Hepatocyte (in vitro differentiated cells): ENCODE measurements around the gene DUSP28. TPM values are rescaled to one million over a fixed set of nuclear protein-coding genes. Genes with fewer than 3 reads are reported as not detected.
"Not testable (repeated sequence)": the region's sequence is repeated elsewhere in the genome, so short reads cannot be mapped to it uniquely, and the experiment has no call there.

ENCODE experiments used
- DNase-seq: peaks from one replicate; pipeline ENCODE4 v3.0.0-alpha.2; 2016; ENCODE audit warnings: low spot score
- H2AFZ ChIP-seq: fragments of 200-600 bp; sonication (generic); 2 replicates; pipeline ENCODE4 v1.6.0; 2016; ENCODE audit warnings: antibody characterized with exemption, mild to moderate bottlenecking
- H3K27ac ChIP-seq: fragments of 200-600 bp; sonication (generic); 2 replicates; pipeline ENCODE4 v1.5.1; 2016; ENCODE audit warnings: mild to moderate bottlenecking
- H3K27me3 ChIP-seq: fragments of 200-600 bp; sonication (generic); 2 replicates; pipeline ENCODE4 v1.6.1; 2016
- H3K36me3 ChIP-seq: fragments of 200-600 bp; sonication (generic); replicated peaks from 2 replicates; pipeline ENCODE4 v1.5.1; 2016; ENCODE audit warnings: low read depth; ENCODE audit not compliant: insufficient read depth
- H3K4me1 ChIP-seq: fragments of 200-600 bp; sonication (generic); 2 replicates; pipeline ENCODE4 v1.5.1; 2016; ENCODE audit warnings: mild to moderate bottlenecking, moderate library complexity; ENCODE audit not compliant: insufficient read depth
- H3K4me2 ChIP-seq: fragments of 200-600 bp; sonication (generic); 2 replicates; pipeline ENCODE4 v1.6.0; 2016
- H3K4me3 ChIP-seq: fragments of 200-600 bp; sonication (generic); 2 replicates; pipeline ENCODE4 v1.5.1; 2016; ENCODE audit warnings: mild to moderate bottlenecking
- H3K79me2 ChIP-seq: fragments of 200-600 bp; sonication (generic); 2 replicates; pipeline ENCODE4 v1.6.0; 2017; ENCODE audit warnings: mild to moderate bottlenecking
- H3K9me2 ChIP-seq: fragments of 200-600 bp; sonication (generic); replicated peaks from 2 replicates; pipeline ENCODE4 v1.6.0; 2017; ENCODE audit warnings: mild to moderate bottlenecking; ENCODE audit not compliant: insufficient read depth
- H3K9me3 ChIP-seq: fragments of 200-600 bp; sonication (generic); 2 replicates; pipeline ENCODE4 v1.5.1; 2016; ENCODE audit warnings: low read depth, mild to moderate bottlenecking
- H4K20me1 ChIP-seq: fragments of 200-600 bp; sonication (generic); 2 replicates; pipeline ENCODE4 v1.6.0; 2016; ENCODE audit warnings: mild to moderate bottlenecking; ENCODE audit not compliant: insufficient read depth, poor library complexity, severe bottlenecking
- EZH2 ChIP-seq: fragments of 200-600 bp; sonication (generic); IDR thresholded peaks from 2 replicates; pipeline ENCODE4 v1.6.1; 2016; ENCODE audit warnings: antibody characterized with exemption, mild to moderate bottlenecking, borderline replicate concordance
- EZH2phosphoT487 ChIP-seq: fragments of 200-600 bp; sonication (generic); IDR thresholded peaks from one replicate; pipeline ENCODE4 v1.6.1; 2018; ENCODE audit warnings: antibody characterized with exemption, mild to moderate bottlenecking, low read depth, moderate library complexity; ENCODE audit not compliant: unreplicated experiment, severe bottlenecking
- WGBS: methylation state at CpG from one replicate; pipeline ENCODE4 v1.1.6; 2016; ENCODE audit warnings: low lambda C conversion rate; ENCODE audit errors: missing lambda C conversion rate; 5-methylcytosine and 5-hydroxymethylcytosine counted together
- polyA plus RNA-seq: library from polyadenylated mRNA; unstranded; fragments of >200 nt; fragmentation: Nextera tagmentation; extraction: Ambion mirVana; gene quantifications from 2 replicates; pipeline ENCODE4 v1.2.1, GENCODE V29; 2016
- total RNA-seq: library from RNA; depleted of rRNA; stranded (reverse); fragments of >200 nt; gene quantifications from 2 replicates; pipeline ENCODE4 v1.2.3, GENCODE V29; 2014
- TF ChIP-seq, protein P1 (sequence below): fragments of 200-600 bp; sonication (generic); IDR thresholded peaks from 2 replicates; pipeline ENCODE4 v1.5.1; 2016; ENCODE audit warnings: antibody characterized with exemption, mild to moderate bottlenecking; ENCODE audit not compliant: poor library complexity

Gene DUSP28
- total and polyA plus RNA-seq, 2 experiments from 2014 or later = 4.6 to 6.8 TPM

DNA sequence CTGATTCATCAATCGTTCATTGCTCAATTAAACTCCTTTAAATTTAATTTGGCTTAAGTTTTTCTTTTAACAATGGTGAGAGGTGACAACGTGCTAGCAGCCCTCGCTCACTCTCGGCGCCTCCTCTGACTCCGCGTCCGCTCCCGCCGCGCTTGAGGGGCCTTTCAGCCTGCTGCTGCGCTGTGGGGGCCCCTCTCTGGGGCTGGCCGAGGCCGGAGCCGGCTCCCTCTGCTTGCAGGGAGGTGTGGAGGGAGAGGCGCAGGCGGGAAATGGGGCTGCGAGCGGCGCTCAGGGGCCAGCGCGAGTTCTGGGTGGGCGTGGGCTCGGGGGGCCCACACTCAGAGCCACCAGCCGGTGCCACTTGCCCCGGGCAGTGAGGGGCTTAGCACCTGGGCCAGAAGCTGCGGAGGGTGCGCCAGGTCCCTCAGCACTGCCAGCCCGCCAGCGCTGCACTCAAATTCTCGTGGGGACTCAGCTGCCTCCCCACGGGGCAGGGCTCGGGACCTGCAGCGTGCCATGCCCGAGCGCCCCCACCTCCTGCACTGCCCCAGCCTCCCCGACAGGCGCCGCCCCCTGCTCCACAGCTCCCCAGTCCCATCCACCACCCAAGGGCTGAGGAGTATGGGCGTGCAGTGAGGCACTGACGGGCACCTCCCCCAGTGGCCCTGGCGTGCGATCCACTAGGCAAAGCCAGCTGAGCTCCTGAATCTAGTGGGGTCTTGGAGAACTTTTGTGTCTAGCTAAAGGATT, 22.0 kb upstream of the DUSP28 start:
- WGBS = 94% methylated on average over 40 of the region's 43 CpGs
- H3K9me3 ChIP-seq = no peaks in the 10 kb centered on the region
- no peaks in the 10 kb centered on the region for H3K36me3 ChIP-seq
- no peak overlapping the region for H2AFZ ChIP-seq
- H3K4me1 ChIP-seq = peaks cover 4% of the 10 kb centered on the region
- no peak overlapping the region for H3K27ac ChIP-seq
- H3K79me2 ChIP-seq = no peaks in the 10 kb centered on the region
- no peaks in the 10 kb centered on the region for H3K9me2 ChIP-seq
- TF ChIP-seq EZH2 = no peak
- TF ChIP-seq, protein P1, sequence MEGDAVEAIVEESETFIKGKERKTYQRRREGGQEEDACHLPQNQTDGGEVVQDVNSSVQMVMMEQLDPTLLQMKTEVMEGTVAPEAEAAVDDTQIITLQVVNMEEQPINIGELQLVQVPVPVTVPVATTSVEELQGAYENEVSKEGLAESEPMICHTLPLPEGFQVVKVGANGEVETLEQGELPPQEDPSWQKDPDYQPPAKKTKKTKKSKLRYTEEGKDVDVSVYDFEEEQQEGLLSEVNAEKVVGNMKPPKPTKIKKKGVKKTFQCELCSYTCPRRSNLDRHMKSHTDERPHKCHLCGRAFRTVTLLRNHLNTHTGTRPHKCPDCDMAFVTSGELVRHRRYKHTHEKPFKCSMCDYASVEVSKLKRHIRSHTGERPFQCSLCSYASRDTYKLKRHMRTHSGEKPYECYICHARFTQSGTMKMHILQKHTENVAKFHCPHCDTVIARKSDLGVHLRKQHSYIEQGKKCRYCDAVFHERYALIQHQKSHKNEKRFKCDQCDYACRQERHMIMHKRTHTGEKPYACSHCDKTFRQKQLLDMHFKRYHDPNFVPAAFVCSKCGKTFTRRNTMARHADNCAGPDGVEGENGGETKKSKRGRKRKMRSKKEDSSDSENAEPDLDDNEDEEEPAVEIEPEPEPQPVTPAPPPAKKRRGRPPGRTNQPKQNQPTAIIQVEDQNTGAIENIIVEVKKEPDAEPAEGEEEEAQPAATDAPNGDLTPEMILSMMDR = no peak
- no peaks in the 10 kb centered on the region for H4K20me1 ChIP-seq
- H3K27me3 ChIP-seq = no peaks in the 10 kb centered on the region
- no peak for DNase-seq
- no peak overlapping the region for H3K4me2 ChIP-seq
- H3K4me3 ChIP-seq = no peak overlapping the region

DNA sequence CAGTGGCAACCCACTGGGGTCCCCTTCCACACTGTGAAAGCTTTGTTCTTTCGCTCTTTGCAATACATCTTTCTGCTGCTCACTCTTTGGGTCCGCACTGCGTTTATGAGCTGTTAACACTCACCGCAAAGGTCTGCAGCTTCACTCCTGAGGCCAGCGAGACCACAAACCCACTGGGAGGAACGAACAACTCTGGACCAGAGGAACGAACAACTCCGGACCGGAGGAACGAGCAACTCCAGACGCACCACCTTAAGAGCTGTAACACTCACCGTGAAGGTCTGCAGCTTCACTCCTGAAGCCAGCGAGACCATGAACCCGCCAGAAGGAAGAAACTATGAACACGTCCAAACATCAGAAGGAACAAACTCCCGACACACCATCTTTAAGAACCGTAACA, 21.1 kb upstream of the DUSP28 start:
- not testable (repeated sequence) for H4K20me1 ChIP-seq, H3K9me3 ChIP-seq, H2AFZ ChIP-seq, H3K27ac ChIP-seq, H3K4me1 ChIP-seq, H3K27me3 ChIP-seq, H3K4me2 ChIP-seq, H3K79me2 ChIP-seq, H3K4me3 ChIP-seq, H3K36me3 ChIP-seq, H3K9me2 ChIP-seq, DNase-seq
- WGBS = 98% methylated on average over 17 of the region's 17 CpGs

DNA sequence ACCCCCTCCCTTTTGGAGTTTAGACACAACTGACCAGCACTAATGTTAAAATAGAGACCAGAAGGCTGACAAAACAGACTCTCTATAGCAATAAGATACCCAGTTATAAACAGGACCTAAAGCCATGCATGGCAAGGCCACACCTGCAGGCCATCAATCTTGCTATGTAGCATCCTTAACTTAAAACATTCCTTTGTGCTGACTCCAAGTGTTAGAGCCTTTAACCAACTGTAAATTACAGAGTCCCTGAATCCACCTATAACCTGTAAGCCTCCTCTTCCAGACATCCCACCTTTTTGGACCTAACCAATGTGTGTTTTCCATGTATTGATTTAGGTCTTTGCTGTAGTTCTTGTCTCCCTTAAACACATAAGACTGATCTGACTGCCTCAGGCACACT, 20.3 kb upstream of the DUSP28 start:
- H3K9me2 ChIP-seq = no peaks in the 10 kb centered on the region
- no peak overlapping the region for H2AFZ ChIP-seq
- H3K27me3 ChIP-seq = no peaks in the 10 kb centered on the region
- no peaks in the 10 kb centered on the region for H4K20me1 ChIP-seq
- no peak overlapping the region for H3K27ac ChIP-seq
- TF ChIP-seq, protein P1 = no peak
- TF ChIP-seq EZH2phosphoT487 (no peak), EZH2 (no peak)
- no peaks in the 10 kb centered on the region for H3K79me2 ChIP-seq
- H3K36me3 ChIP-seq = no peaks in the 10 kb centered on the region
- peaks cover 4% of the 10 kb centered on the region for H3K4me1 ChIP-seq
- H3K4me2 ChIP-seq = no peak overlapping the region
- no peak for DNase-seq
- H3K9me3 ChIP-seq = no peaks in the 10 kb centered on the region
- H3K4me3 ChIP-seq = no peak overlapping the region

DNA sequence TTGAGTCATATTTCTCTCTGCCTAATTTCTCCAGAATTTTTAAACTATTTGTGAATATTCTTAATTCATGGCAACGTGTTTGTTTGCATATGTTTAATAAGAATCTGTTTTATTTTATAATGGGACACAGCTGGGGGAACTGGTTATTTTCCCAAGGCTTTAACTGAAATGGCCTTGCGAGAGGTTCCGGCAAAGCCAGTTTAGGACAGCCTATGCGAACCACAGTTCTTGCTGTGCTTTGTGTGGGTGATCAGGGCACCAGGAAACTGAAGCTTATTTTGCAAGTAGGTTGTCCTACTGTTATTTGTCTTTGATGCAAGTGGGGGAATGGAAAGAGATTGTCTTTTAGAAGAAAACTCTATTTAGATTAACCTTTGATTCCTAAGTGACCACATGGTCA, 8.9 kb upstream of the DUSP28 start:
- Histone ChIP-seq H3K27ac (no peak overlapping the region), H2AFZ (no peak overlapping the region), H3K4me3 (no peak overlapping the region), H3K4me1 (no peaks in the 10 kb centered on the region), H3K9me2 (no peaks in the 10 kb centered on the region), H4K20me1 (no peaks in the 10 kb centered on the region), H3K9me3 (peaks cover 3% of the 10 kb centered on the region), H3K79me2 (peaks cover 15% of the 10 kb centered on the region), H3K27me3 (no peaks in the 10 kb centered on the region), H3K36me3 (no peaks in the 10 kb centered on the region), H3K4me2 (no peak overlapping the region)
- WGBS = 86% methylated on average over 4 of the region's 4 CpGs
- TF ChIP-seq, protein P1 = no peak
- TF ChIP-seq EZH2phosphoT487 (no peak), EZH2 (no peak)
- DNase-seq = no peak
